Fibroblast of pulmonary artery (primary cell): ENCODE data around the gene RGS8.

ENCODE experiments used
- DNase-seq: peaks from one replicate; pipeline ENCODE4 v3.0.0-alpha.2; 2010; ENCODE audit warnings: low read depth
- H3K4me3 ChIP-seq: replicated peaks from 2 replicates; pipeline ENCODE4 v1.5.1; 2011; ENCODE audit warnings: low read depth, mild to moderate bottlenecking, control low read depth, low read length, moderate library complexity
- TF ChIP-seq, protein P1 (sequence below): IDR thresholded peaks from 2 replicates; pipeline ENCODE4 v1.5.1; 2011; ENCODE audit warnings: mild to moderate bottlenecking, control low read depth, low read length, inconsistent platforms; ENCODE audit errors: missing control alignments

The RGS8 gene

DNA sequence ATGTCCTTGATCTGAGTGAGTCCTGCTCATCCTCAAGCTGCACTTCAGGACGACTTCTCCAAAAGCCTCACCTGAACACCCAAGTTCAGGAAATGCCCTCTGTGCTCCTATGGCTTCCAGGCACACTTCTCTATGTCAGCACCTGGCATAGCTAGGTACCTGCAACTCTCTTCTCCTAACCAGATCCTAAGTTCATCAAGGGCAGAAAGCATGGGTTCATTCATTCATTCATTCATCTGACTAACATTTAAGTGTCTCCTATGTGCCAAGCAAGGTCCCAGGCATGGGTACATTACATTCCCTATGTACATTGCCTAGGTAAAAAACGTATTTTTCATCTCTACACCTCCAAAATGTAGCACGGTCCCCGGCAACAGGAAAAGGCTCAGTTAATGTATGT is 4.0 kb downstream of the RGS8 start:
- no peak for DNase-seq
- H3K4me3 ChIP-seq: no peak overlapping the region
- TF ChIP-seq, protein P1, sequence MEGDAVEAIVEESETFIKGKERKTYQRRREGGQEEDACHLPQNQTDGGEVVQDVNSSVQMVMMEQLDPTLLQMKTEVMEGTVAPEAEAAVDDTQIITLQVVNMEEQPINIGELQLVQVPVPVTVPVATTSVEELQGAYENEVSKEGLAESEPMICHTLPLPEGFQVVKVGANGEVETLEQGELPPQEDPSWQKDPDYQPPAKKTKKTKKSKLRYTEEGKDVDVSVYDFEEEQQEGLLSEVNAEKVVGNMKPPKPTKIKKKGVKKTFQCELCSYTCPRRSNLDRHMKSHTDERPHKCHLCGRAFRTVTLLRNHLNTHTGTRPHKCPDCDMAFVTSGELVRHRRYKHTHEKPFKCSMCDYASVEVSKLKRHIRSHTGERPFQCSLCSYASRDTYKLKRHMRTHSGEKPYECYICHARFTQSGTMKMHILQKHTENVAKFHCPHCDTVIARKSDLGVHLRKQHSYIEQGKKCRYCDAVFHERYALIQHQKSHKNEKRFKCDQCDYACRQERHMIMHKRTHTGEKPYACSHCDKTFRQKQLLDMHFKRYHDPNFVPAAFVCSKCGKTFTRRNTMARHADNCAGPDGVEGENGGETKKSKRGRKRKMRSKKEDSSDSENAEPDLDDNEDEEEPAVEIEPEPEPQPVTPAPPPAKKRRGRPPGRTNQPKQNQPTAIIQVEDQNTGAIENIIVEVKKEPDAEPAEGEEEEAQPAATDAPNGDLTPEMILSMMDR: no peak

DNA sequence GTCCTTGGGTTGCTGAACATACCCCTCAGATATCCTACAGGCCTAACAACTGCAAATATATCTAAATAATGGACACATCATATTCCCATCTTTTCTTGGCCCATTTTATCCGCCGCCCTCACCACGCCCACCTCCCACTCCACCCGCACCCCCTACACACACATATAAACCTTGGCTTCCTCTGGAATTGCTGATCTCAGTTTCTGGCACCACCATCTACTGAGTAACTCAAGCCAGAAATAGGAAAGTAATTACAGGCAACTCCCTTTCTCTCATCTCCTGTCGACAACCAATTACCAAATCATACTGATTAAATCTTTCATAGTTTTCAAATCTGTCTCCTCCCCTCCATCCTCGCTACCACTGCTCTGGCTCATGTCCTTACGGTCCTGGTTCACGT is 4.7 kb downstream of the RGS8 start:
- TF ChIP-seq, protein P1: no peak
- no peak overlapping the region for H3K4me3 ChIP-seq
- DNase-seq: no peak

DNA sequence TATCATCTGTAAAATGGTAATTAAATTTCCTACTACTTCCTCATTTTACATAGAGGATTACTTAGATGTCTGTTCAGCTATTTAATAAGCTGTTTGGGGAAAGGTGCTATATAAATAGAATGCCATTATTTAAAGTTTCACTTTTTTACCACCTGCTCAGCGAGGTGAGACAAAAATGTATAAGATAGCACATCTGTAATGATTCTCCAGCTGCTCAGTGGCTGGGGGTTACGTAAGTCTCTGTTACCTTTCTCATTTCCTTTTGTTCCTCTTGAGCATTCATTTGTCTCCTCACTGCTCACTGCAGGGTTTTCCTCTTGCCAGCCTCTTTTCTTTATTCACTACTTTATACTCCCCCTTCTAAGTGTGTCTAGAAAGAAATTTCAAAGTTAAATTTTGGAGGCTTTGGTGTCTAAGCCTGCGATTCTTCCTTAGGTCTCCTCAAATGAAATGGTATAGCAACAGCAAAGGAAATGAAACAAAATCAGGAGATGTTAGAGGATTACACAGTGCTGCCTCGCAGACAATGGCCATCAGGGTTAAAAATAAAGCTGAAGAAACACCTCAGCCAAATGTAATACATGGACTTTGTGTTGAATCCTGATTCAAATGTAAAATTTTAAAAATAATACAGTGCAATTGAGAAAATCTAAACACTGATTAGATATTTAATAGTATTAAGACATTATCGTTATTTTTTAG is 6.8 kb downstream of the RGS8 start:
- H3K4me3 ChIP-seq: no peak overlapping the region
- TF ChIP-seq, protein P1: no peak
- no peak for DNase-seq

DNA sequence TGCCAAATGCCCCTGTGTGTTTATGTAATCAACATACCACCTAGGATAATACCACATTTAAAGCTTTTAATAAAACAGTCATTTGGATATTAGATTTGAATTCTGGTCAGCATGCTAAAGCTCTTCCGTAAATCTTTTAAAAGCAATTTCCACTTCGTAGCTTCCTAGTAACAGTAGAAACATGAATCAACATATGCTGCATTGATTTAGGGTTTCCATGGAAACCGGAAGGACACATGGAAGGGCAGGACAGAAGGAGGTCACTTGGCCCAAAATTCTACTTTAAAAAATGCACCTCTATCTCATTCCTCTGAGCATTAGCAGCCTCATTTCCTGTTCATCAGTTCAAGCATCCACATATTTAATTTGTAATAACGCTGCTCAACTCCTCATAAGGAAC is 8.1 kb downstream of the RGS8 start:
- no peak overlapping the region for H3K4me3 ChIP-seq
- peak; percentile 15 for DNase-seq
- TF ChIP-seq, protein P1: no peak

DNA sequence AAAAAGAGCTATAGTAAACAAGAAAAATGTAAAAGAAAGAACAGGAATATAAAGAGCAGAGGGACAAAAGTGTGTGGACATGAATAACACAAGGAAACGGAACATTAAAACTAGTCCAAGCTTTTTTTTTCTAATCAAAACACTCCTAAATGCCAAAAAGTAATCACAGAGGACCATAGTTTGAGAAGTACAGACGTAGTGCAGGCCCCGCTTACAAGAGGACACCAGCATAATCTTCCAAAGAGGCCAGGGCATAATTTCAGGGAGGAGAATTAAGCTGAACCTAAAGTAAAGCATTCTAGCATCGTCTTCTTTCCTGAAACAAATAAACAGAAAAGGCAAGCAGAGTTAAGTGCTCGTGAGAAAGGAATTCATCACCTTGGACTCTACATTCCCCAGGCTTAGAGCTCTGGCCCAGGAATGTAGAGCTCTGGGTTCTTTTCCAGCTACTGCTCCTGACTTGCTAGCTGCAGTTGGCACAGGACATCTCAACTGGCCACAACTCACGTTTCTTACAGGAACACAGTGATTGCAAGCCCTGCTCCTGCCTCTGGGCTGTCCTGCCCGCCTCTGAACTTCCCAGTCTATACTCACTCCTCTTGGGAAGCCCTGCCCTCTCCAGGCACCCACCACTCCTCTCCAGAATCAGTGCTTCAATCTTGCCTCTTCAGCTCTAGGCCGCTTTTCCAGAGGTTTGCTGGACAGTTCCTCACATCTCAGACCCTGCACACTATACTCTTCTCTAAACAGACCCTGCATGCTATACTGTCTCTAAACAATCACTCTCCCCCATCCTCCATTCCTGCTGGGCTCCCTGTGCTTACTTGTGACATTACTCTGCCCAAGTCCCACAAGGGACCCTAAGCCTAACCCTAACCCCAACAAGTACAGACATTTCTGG is 9.8 kb downstream of the RGS8 start:
- peak; percentile 10 for DNase-seq

DNA sequence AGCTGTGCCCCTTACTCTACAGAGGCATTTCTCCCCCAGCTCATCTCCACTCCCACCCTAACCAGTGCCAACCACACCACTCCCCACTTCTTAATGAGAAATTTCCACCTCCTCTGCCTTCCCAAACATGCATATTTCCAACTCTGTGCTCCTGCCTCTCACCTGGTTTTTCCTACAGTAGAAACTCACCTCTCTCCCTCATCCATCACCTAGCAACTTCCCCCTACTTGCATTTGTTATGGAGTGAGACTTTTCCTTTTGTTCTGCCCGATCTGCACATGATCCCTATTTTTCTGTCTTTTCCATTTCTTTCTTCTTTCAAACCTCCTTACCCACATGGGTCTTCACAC is 11.9 kb downstream of the RGS8 start:
- no peak overlapping the region for H3K4me3 ChIP-seq
- DNase-seq: no peak
- TF ChIP-seq, protein P1: no peak

More for the DNA sequence above, 9.8 kb downstream of the RGS8 start:
- no peak overlapping the region for H3K4me3 ChIP-seq
- TF ChIP-seq, protein P1: no peak
